GM19395 (cell line): ENCODE results near the gene IFI44.

Source experiments
- ATAC-seq: cut with Tn5 transposase; IDR thresholded peaks from one replicate; pipeline ENCODE4 v1.9.1; 2021; ENCODE audit warnings: mild to moderate bottlenecking, moderate library complexity; ENCODE audit not compliant: unreplicated experiment

IFI44 gene

GRCh38 chr1:78699813-78700212, 50.2 kb downstream of the IFI44 start:
- ATAC-seq, result no peak

- no peak for ATAC-seq
These were observed 52.8 kb downstream of the IFI44 start for GRCh38 chr1:78702426-78702825.

DNA sequence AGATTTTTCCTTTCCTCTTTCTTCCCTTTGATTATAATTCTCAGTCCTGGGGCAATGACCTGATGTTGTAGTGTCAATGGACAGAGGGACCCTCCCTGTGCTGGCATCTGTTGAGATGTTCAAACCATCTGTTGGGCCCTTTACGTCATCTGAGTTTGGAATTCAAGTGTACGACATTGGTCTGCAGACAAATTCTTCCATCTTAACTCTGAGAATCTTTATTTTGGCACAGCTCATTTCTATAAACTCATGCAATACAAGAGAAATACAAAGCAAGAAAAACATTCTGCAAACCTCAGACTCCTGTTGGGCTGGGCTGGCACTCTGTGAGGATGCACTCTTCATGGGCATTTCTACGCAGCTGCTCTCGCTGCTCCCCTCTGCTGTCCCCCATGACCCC, 54.2 kb downstream of the IFI44 start:
- no peak for ATAC-seq

DNA sequence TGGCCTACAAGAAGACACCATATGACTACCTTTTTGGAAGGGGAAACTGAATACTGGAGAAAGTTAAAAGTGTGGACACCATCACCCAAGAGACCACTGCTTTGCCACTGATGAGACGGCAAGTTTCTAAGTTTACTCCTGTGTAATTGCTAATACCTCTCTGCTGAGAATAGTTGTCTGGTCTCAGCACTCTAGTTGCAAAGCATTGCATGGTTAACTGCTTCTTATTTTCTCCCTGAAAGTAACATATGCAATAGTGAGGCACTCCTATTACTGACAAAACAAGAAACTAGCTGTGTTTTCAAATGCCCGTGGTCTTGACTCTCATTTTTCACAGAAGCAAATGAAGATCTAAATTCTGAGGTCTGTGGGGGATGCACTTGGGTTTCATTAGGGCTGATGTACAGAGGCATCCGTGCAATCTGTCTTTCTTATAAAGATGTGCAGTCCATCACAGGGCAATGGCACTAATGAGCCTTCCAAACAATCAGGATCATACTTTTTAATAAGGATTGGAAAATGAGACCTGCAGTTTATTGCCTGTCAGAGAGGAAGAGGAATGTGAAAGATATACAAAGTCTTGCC, 62.9 kb downstream of the IFI44 start:
- ATAC-seq, result no peak

- ATAC-seq, result no peak
These were observed 63.7 kb downstream of the IFI44 start for GRCh38 chr1:78713297-78713696.
